Activated naive CD8-positive, alpha-beta T cell treated with anti-CD3 and anti-CD28 coated beads, Interleukin-2, amount 50 U/mL, for 16 hours (primary cell): ENCODE results near the gene LRP2BP.
"Not testable (repeated sequence)": the region's sequence is repeated elsewhere in the genome, so short reads cannot be mapped to it uniquely, and the experiment has no call there.

Experiments used
- DNase-seq: peaks from one replicate; pipeline ENCODE4 v3.0.0-alpha.2; 2020; ENCODE audit warnings: low read depth, low spot score

The LRP2BP gene

DNA sequence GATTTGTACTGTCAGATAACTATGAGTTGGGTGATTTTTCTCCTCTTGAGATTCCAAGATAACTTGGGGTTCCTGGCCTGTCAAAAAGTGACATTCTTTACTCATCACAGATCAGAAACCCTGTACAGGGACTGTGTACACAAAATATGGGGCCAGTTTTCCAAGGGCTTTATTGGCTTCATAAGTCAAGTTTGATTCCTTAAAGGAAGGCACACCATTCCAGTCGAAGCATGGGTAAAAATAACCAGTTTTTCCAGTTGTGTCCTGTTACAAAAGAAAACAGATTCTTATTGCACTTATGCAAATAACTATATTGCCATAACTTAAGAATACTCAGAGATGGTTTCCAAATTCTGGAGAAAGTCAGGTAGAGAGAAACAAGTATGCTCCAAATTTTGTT, 70.0 kb downstream of the LRP2BP start:
- not testable (repeated sequence) for DNase-seq

DNA sequence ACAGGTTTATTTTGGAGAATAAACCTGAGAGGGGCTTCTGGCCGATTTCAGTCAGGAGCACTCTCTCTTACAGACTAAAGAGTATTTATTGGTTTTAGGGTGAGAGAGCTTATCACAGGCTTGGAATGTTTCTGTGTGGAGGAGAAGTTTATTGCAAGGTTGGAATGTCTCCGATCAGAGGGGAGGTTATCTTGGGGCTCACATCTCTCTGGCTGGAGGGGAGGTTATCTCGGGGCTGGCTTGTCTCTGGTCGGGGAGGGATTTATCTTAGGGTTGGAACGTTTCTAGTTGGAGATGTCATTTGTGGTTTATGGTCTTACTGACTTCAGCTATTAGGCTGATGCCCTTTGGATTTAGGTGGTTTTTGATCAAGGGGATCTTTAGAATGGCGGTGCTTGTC, 71.4 kb downstream of the LRP2BP start:
- DNase-seq: not testable (repeated sequence)

DNA sequence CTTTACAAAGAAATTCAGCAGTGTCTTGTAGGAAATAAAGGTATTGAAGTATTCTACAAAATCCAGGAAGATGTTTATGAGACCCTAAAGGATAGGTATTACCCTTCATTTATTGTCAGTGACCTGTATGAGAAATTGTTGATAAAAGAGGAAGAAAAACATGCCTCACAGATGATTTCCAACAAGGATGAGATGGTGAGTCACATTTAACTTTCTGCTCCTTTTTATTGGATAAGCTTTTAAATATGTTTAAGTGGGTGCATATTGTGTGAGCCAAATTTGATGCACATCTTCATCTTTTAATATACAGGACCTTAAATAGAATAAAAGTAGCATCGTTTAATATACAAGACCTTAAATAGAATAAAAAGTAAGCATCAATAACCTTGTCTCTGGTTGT, 72.1 kb downstream of the LRP2BP start:
- no peak for DNase-seq

DNA sequence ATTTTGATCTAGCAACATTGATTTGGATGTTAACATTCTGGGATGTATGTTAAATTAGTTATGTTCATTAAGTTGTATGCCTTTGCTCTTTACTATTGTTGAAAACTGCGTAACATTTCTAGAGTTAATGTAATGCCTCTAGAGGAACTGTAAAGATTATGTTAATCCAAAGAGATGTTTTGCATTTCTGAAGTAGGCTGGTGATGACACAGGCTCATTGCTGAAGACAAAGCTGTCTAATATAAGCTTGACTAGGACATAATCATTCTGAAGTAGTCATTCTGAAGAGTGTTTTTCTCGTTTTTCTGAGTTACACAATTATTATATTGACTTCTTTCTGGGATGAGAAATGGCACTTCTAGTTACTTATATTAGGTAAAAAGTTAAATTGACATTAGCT, 72.9 kb downstream of the LRP2BP start:
- no peak for DNase-seq

DNA sequence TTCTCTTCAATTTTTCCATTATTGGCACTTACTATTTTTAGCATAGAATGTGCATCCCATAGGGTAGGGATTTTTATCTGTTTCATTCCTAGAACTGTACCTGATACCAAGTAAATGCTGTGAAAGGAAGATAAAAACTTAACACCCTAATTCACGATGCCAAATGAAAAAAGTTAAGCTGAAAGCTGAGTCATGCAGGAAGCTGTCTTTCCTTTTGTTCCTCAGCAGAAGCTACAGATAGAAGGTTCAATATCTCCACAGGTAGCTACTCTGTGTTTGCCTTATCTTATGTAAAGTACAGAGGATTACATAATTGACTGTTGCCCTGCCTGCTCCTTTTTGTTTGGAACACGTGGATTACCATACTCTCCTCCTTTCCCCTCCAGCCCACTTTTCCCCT, 77.0 kb downstream of the LRP2BP start:
- DNase-seq: no peak

DNA sequence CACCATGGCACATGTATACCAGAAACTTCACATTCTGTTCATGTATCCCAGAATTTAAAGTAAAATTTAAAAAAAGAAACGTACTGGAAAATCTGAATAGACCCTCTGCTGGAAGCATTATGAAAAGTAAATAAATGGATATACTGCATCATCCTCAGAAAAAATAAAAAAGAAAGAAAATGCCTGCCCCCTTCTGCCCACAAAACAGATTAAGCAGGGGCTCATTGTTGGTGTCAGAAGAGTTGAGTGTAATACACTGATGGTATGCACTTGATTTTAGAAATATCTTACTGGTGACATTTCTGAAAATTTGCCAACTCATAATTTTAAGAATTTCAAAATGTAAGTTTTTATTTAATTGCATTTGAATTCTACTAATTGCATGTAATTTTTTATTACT, 77.8 kb downstream of the LRP2BP start:
- DNase-seq: no peak

DNA sequence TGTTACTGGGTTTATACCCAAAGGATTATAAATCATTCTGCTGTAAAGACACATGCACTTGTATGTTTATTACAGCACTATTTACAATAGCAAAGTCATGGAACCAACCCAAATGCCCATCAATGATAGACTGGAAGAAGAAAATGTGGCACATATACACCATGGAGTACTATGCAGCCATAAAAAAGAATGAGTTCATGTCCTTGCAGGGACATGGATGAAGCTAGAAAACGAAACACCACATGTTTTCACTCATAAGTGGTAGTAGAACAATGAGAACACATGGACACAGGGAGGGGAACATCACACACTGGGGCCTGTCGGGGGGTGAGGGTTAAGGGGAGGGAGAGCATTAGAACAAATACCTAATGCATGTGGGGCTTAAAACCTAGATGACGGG, 78.3 kb downstream of the LRP2BP start:
- not testable (repeated sequence) for DNase-seq
